HepG2 (cell line): ENCODE data around the gene NOPCHAP1.

Experiments
- ARID2 ChIP-seq: sonication (generic); formaldehyde crosslinking; IDR thresholded peaks from 2 replicates; pipeline ENCODE4 v1.8.1; 2022; ENCODE audit warnings: mild to moderate bottlenecking, missing genetic modification reagents, borderline replicate concordance
- CHD2 ChIP-seq: IDR thresholded peaks from 2 replicates; pipeline ENCODE4 v1.6.1; 2011; ENCODE audit warnings: low read depth, low read length, improper control_type of control experiment
- HDAC2 ChIP-seq: sonication (generic); formaldehyde crosslinking; IDR thresholded peaks from 2 replicates; pipeline ENCODE4 v1.4.0; 2020; ENCODE audit warnings: missing genetic modification reagents
- POLR2A ChIP-seq, 2 experiments: IDR thresholded peaks; 2 replicates each; pipeline ENCODE4 v1.6.1; 2011; ENCODE audit warnings: low read depth in 2 of 2, low read length in 2 of 2, mild to moderate bottlenecking in 1 of 2, moderate library complexity in 1 of 2; ENCODE audit not compliant: insufficient read depth in 1 of 2
- ZNF138 ChIP-seq: sonication (generic); formaldehyde crosslinking; IDR thresholded peaks from 2 replicates; pipeline ENCODE4 v1.5.0; 2020; ENCODE audit warnings: mild to moderate bottlenecking, low read depth, missing genetic modification reagents
- TF ChIP-seq, protein P1 (sequence below): sonication (generic); formaldehyde crosslinking; IDR thresholded peaks from 2 replicates; pipeline ENCODE4 v1.5.0; 2020; ENCODE audit warnings: mild to moderate bottlenecking, missing genetic modification reagents, moderate library complexity
- TF ChIP-seq, protein P2 (sequence below): sonication (generic); formaldehyde crosslinking; IDR thresholded peaks from 2 replicates; pipeline ENCODE4 v1.4.0; 2020; ENCODE audit warnings: missing genetic modification reagents
- TF ChIP-seq, protein P3 (sequence below): sonication (generic); formaldehyde crosslinking; IDR thresholded peaks from 2 replicates; pipeline ENCODE4 v1.8.0; 2022; ENCODE audit warnings: low read depth, missing genetic modification reagents

DNA sequence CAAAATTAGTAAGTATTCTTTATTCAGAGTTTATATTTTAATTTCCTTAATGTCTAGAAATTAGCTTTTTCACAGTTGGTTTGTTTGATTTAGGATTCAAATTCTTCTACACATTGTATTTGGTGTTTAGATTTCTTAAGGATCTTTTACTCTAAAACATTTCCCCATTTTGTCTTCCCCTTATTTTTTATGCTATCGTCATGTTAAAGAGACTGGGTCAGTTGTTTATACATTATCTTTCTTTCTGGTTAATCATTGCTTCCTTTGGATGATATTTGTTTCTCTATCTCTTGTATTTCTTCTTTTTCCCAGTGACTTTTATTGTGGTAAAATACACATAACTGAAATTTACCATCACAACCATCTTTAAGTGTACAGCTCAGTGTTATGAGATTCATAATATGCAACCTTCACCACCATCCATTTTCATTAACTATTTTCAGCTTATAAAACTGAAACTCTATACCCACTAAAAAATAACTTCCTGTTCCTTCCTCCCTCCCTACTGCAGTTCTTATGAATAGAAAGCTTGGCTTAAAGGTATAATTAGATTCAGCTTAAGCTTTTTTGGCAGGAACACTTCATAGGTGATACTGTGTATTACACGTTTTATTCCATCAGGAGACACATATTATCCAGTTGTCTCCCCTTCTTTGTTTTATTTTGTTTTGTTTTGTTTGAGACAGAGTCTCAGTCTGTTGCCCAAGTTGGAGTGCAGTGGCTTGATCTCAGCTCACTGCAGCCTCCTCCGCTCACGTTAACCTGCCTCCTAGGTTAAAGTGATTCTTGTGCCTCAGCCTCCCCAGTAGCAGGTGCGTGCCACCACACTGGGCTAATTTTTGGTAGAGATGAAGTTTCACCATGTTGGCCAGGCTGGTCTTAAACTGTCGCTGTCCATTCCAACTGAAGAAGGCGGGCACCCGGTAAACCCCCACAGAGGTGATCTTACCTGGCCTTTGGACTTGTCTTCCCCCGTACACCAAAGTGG, 45.0 kb downstream of the NOPCHAP1 start:
- no peak for TF ChIP-seq CHD2
- TF ChIP-seq POLR2A (IDR thresholded peaks at IDR 0.05; ENCODE audit: insufficient read depth in 1 of 2, low read depth in 2 of 2, low read length in 2 of 2), result no peak
- no peak for TF ChIP-seq HDAC2 (CRISPR knock-in tag)
- TF ChIP-seq ARID2 (CRISPR knock-in tag), result no peak
- TF ChIP-seq, protein P1, sequence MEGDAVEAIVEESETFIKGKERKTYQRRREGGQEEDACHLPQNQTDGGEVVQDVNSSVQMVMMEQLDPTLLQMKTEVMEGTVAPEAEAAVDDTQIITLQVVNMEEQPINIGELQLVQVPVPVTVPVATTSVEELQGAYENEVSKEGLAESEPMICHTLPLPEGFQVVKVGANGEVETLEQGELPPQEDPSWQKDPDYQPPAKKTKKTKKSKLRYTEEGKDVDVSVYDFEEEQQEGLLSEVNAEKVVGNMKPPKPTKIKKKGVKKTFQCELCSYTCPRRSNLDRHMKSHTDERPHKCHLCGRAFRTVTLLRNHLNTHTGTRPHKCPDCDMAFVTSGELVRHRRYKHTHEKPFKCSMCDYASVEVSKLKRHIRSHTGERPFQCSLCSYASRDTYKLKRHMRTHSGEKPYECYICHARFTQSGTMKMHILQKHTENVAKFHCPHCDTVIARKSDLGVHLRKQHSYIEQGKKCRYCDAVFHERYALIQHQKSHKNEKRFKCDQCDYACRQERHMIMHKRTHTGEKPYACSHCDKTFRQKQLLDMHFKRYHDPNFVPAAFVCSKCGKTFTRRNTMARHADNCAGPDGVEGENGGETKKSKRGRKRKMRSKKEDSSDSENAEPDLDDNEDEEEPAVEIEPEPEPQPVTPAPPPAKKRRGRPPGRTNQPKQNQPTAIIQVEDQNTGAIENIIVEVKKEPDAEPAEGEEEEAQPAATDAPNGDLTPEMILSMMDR, result no peak
- TF ChIP-seq, protein P2, sequence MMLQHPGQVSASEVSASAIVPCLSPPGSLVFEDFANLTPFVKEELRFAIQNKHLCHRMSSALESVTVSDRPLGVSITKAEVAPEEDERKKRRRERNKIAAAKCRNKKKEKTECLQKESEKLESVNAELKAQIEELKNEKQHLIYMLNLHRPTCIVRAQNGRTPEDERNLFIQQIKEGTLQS (CRISPR knock-in tag), result no peak
- TF ChIP-seq ZNF138 (CRISPR knock-in tag), result no peak
- TF ChIP-seq, protein P3, sequence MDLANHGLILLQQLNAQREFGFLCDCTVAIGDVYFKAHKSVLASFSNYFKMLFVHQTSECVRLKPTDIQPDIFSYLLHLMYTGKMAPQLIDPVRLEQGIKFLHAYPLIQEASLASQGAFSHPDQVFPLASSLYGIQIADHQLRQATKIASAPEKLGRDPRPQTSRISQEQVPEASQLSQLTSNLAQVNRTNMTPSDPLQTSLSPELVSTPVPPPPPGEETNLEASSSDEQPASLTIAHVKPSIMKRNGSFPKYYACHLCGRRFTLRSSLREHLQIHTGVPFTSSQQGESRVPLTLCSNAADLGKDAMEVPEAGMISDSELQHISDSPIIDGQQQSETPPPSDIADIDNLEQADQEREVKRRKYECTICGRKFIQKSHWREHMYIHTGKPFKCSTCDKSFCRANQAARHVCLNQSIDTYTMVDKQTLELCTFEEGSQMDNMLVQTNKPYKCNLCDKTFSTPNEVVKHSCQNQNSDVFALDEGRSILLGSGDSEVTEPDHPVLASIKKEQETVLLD (CRISPR knock-in tag), result no peak
